ENCODE results near the gene KLHL18.
"Not testable (repeated sequence)": the region's sequence is repeated elsewhere in the genome, so short reads cannot be mapped to it uniquely, and the experiment has no call there.

KLHL18 gene

GRCh38 chr3:47366833-47367232 is 84.1 kb downstream of the KLHL18 start:
- DNase-seq: no peak

DNA sequence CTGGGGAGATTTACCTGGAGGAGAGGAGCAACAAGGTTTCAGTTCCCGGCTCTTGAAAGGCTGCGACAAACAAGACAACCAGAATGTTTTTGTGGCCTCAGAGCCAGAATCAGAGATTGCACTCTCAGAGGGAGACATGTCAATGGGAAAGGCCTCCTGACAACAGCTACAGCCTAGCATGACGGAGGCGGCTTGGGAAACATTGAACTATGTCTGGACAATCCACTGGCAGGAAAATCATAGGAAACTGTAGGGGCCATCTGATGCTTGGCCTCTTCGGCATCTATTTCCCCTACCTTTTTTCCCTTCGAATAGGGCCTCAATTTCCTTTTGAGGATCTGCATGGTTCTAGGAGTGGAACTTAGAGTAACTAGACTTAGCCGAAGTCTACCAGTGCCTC is 84.9 kb downstream of the KLHL18 start:
- DNase-seq: no peak

GRCh38 chr3:47370020-47370419 is 87.3 kb downstream of the KLHL18 start:
- not testable (repeated sequence) for DNase-seq

- no peak for DNase-seq
Observed at GRCh38 chr3:47370887-47371697, 88.3 kb downstream of the KLHL18 start.

- no peak for DNase-seq
Observed at GRCh38 chr3:47374587-47374986, 91.8 kb downstream of the KLHL18 start.

DNA sequence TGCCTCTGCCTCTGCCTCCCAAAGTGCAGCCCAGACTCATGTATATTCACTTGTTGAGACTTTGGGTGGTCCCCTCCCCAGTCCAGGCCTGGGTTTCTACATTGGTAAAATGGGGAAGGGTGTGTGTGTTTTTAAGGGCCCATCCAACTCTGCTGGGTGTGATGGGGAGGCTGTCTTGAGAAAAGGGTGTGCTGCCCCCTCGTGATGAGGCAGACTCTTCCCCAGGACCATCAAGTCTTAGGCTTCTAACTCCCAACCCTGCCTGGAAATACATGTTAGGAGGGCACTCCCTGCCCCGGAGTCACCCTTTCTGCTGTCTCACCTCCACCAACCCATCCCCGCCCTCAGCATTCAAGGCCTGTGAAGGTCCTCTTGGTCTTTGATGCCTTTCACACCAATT is 93.6 kb downstream of the KLHL18 start:
- DNase-seq: no peak

DNA sequence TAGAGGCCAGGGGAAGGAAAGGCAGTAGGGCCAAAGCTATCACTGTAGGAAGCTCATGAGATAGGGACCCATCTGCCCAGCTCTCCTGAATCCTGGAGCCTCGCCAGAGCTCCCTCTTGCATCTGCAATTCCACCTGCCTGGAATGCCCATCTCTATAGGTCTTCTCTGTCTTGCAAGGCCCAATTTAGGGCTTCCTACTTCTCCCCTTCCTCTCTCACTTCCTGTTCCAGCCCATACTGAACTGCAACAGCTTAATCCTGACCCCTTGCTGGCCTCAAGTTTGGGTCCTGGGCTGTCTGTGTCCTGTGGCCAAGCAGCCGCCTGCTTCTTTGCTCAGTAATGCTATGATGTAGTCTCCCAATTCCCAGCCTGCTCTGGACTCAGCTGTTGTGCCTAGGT is 94.4 kb downstream of the KLHL18 start:
- DNase-seq: no peak

GRCh38 chr3:47378869-47379268 is 96.1 kb downstream of the KLHL18 start:
- no peak for DNase-seq

- no peak for DNase-seq
Observed at GRCh38 chr3:47379411-47379899, 96.7 kb downstream of the KLHL18 start.

- DNase-seq: no peak
Observed at GRCh38 chr3:47380026-47380600, 97.4 kb downstream of the KLHL18 start.

DNA sequence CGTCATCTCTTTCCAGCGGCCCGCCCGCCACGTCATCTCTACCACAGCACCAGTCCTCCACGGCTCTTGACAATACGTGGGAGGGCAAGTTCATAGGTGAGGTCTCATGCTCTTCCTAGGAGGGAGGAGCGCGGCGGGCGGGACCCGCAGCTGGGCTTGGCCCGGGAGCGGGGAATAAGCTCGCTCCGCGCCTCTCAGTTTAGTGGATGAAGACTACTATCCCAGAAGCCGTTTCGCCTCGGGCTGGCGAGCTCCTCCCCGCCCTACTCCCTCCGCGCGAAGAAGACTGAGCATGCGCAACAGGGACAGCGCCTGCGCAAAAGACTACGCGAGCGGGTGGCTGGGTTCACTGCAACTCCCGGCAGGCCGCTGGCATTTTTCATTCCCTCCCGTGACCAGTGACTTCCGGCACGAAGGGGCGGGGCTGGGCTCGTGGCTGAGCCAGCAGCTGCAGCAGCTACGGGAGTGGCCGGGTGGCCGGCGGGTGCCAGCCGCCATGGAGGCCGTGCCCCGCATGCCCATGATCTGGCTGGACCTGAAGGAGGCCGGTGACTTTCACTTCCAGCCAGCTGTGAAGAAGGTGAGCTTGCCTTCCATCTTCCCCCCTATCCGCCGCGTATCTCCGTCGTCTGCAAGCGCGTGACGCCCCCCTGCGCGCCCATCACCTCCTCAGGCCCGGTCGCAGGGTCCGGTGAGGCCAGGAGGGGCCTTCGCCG is 98.0 kb downstream of the KLHL18 start, which contains the start of gene PTPN23:
TSS of gene PTPN23 (plus strand) at position 421 of the 716 bp plus-strand sequence. CDS start at position 497, 76 bp downstream.
- DNase-seq: peak; percentile 99

- peak; percentile 89 for DNase-seq
Observed at GRCh38 chr3:47381317-47382157, 98.8 kb downstream of the KLHL18 start.

DNA sequence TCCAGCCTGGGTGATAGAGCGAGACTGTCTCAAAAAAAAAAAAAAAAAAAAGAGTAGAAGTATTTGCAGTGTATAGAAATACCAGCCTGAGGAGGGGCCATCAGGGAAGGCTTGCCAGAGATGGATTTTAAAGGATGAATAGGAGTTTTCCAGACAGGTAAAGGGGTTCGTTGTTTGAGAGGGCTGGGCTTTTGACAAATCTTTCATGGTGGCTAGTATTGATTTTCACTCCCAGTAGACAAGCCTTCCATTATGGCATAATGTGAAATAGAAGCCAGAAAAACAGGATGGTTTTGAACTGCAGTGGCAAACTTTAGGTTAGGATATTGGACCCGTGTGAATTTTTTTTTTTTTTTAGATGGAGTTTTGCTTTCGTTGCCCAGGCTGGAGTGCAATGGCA is 101.7 kb downstream of the KLHL18 start:
- DNase-seq: no peak

- DNase-seq: no peak
Observed at GRCh38 chr3:47385007-47385406, 102.3 kb downstream of the KLHL18 start.

DNA sequence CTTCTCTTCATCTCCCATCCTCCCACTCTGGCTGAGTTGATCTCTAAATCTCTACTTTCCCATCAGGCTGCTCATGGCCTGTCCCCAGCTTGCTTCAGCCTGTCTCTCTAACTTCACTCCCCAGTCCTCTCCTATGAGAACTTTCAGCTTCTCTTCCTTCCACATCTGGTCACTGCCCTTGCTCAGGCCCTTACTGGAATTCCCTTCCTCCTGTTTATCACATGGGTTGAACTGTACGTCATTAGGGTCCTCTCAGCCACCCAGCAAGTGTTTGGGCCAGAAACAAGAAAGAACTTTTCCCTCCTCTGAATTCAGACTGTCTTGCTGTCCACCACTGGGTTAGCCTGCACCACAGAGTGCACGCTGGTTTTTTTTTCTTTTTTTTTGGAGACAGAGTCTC is 103.1 kb downstream of the KLHL18 start:
- DNase-seq: no peak

DNA sequence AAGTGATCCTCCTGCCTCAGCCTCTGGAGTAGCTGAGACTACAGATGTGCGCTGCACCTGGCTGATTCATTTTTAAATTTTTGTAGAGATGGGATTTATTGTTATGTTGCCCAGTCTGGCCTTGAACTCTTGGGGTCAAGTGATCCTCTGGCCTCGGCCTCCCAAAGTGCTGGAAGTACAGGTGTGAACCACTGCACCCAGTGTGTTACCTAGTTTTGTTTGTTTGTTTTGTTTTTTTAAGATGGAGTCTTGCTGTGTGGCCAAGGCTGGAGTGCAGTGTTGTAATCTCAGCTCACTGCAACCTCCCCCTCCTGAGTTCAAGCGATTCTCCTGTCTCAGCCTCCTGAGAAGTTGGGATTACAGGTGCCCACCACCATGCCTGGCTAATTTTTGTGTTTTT is 110.2 kb downstream of the KLHL18 start:
- no peak for DNase-seq

- DNase-seq: no peak
Observed at GRCh38 chr3:47394140-47394870, 111.6 kb downstream of the KLHL18 start.

GRCh38 chr3:47394881-47395280 is 112.1 kb downstream of the KLHL18 start:
- no peak for DNase-seq
